Measurements from ENCODE around the gene ATP5MC3.
"Not testable (repeated sequence)": the region's sequence is repeated elsewhere in the genome, so short reads cannot be mapped to it uniquely, and the experiment has no call there.

ATP5MC3 gene
- total RNA-seq, result 28.9 to 165 (median 55.5) reads per million in 3 experiments

- peak; percentile 89 for DNase-seq
These were observed at the start of gene ATP5MC3 for GRCh38 chr2:175181104-175181876. Gene ATP5MC3, minus strand, starts transcription at chr2:175181710. Its CDS starts 317 bp downstream, at chr2:175181393.

GRCh38 chr2:175228601-175229000 is 47.1 kb upstream of the ATP5MC3 start:
- not testable (repeated sequence) for DNase-seq

- DNase-seq, result no peak
These were observed 46.7 kb upstream of the ATP5MC3 start for GRCh38 chr2:175228179-175228578.

- DNase-seq, result no peak
These were observed 45.9 kb upstream of the ATP5MC3 start for GRCh38 chr2:175227393-175227792.

DNA sequence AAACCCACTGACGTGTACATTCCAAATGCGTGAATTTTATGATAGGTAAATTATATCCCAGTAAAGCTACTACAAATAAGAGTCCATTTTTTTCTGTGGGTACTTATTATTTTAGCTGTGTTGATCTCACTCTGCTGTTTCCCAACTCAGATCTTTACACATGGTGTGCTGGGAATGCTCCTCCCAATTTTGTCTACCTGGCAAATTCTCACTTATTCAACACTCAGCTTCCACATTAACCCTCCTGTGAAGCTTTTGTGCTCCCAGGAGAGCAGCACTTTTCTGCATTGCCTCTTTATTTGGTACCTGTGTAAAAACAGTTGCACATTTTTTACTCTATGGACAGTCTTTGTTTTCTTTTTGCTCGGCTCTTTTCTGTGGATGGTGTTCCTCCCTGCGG is 38.6 kb upstream of the ATP5MC3 start:
- no peak for DNase-seq

DNA sequence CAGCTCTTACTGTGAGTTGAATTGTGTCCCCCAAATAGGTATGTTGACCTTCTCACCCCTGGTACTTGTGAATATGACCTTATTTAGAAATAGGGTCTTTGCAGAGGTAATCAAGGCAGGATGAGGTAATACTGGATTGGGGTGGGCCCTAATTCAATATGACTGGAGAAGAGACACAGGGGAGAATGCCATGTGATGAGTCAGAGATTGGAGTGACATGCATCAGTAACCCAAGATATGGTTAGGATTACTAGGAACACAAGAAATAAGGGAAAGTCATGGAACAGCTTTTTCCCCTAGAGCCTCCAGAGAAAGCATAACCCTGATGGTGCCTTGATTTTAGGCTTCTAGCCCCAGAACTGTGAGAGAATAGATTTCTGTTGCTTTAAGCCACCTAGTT is 37.0 kb upstream of the ATP5MC3 start:
- DNase-seq, result no peak

DNA sequence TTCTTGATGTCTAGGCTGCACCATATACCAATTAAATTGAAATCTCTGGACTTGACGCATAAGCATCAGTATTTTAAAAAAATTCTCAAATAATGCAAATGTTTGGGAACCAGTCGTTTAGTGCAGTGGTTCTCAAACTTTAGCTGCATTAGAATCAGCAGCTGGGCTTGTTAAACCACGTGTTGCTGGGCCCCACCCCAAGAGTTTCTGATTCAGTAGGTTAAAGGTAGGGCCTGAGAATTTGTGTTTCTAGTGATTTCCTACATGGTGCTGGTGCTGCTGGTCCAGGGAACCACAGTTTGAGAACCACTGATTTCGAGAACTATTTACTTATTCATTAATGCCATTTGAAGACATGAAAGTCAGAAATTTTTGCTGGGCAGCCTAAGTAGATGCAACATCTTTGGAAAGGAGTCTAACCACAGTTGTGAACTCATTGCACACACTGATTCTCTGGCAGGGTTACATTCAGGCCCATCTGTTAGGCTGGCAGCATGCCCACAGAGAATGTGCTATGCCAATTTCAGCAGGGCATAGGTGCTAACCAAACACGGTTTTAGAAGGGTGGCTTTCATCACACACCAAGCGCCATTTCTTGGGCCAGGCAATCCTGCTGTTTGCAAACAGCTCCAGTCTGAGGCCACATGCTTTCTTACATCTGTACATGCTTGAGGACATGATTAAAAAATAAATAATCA is 26.4 kb upstream of the ATP5MC3 start:
- DNase-seq, result no peak

- no peak for DNase-seq
These were observed 25.4 kb upstream of the ATP5MC3 start for GRCh38 chr2:175206866-175207265.

- DNase-seq, result no peak
These were observed 24.0 kb upstream of the ATP5MC3 start for GRCh38 chr2:175205523-175205922.

- DNase-seq, result no peak
These were observed 22.3 kb upstream of the ATP5MC3 start for GRCh38 chr2:175203621-175204496.

DNA sequence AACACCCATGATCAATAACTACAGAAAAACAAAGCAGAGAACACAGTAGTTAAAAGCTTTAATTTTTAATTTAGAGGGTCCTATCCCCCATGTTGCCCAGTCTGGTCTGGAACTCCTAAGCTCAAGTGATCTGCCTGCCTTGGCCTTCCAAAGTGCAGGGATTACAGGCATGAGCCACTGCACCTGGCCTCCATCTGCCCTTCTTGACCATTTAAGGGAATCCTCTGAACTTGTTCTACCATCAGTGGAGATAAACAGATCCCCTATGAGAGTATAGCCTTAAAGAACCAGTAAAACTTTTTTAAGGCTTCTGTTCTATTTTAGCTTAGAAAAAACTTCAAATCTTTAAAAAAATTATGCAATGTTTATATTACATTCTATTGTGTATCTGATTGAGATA is 13.5 kb upstream of the ATP5MC3 start:
- no peak for DNase-seq

DNA sequence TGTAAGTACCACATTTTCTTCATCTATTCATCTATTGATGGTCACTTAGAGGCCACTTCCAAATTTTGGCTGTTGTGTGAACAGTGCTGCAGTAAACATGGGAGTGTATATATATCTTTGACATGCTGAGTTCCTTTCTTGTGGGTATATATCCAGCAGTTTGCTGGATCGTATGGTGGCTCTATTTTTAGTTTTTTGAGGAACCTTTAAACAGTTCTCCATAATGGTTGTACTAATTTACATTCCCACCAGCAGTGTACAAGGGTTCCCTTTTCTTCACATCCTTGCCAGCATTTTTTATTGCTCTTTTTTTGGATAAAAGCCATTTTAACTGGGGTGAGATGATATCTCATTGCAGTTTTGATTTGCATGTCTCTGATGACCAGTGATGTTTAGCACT is 7.3 kb upstream of the ATP5MC3 start:
- no peak for DNase-seq

DNA sequence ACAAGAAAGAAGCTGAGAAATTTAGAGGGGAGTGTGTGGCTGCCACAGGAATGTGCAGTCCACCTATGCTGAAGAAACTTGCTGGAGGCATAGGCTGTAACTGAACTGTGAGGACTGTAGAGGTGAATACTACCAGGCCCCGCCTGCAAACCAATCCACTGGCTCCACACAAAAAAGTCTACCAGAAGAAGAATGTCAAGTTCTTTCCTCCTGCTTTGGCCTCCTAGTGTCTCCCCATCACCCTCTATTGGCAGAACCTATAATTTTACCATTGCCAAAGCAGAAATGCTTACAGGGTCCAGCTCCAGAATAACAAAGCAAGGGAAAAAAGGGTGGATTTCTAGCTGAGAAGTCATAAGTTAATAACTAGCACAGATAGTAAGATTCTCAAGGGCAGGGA is 5.9 kb upstream of the ATP5MC3 start:
- DNase-seq, result no peak

GRCh38 chr2:175183674-175184073 is 2.2 kb upstream of the ATP5MC3 start:
- no peak for DNase-seq

DNA sequence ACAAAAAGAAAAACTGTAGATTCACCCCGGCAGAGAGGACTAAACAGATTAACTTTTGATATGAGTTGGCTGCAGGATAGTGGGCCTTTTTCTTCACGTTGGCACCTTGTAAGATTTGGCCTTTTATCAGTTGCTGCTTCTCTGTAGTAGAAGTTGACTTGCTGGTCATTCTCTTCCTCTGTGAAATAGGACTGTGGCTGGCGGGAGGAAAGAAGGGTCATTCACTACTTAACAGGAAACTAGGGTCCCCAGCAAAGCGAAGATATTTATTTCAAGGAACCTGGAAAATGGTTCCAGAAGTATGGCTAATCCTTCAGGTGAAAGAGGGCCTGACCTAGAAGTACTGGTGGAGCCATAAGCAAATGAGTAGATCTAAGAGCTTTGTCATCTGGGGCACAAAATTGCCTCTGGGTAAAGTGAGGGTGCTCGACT is 383 bp upstream of the ATP5MC3 start:
- DNase-seq, result no peak

GRCh38 chr2:175180701-175181103 is 808 bp downstream of the ATP5MC3 start:
- peak; percentile 42 for DNase-seq

DNA sequence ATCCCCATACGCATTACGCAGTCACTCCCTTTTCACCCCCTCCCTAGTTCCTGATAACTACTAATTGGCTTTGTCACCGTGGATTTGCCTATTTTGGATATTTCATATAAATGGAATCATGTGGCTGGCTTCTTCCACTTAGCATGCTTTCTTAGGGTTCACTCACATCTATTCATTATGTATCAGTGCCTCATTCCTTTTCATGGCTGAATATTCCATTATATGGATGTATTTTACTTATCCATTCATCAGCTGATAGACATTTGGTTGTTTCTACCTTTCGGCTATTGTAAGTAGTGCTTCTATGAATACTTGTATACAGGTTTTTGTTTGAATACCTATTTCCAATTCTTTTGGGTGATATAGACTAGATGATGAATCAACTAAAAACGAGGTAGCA is 4.9 kb downstream of the ATP5MC3 start:
- DNase-seq, result no peak

GRCh38 chr2:175175896-175176295 is 5.6 kb downstream of the ATP5MC3 start:
- DNase-seq, result no peak

DNA sequence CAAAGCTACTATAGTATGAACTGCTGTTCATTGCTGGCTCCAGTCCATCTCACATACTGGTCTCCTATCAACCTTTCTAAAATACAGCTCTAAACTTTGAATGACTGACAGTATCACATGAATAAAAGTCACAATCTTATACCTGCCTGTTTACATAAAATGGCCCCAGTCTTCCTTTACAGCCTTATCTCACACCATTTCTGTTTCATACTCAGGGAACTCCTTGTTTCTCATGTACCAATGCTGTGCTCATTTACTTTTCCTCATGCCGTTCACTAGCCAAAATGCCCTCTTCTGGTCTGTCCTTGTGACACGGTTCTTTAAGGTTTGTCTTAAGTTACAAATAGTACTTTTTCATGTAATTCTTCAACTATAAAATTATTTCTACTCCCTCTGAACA is 6.2 kb downstream of the ATP5MC3 start:
- DNase-seq, result no peak

DNA sequence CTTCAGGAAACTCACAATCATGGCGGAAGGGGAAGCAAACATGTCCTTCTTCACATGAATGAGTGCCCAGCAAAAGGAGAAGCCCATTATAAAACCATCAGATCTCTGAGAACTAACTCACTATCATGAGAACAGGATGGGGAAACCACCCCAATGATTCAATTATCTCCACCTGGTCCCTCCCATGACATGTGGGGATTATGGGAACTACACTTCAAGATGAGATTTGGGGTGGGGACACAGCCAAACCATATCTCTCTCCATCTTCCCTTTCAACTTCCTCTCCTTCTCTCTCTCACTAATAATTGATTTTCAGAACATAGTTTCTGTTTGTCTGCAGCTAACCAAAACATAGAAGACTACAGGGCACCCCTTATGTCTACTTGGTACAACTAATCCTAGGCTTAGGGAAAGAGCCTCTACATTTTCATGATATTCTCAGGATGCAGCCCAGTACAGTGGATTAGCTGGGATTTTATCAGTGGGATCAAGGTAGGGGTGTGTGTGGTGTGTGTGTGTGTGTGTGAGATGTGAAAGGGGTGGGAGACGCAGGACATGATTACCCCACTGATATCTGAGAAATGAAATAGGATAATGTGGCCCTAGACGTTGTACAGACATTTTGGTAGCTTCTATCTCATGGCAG is 10.7 kb downstream of the ATP5MC3 start:
- DNase-seq, result no peak

GRCh38 chr2:175169191-175169590 is 12.3 kb downstream of the ATP5MC3 start:
- DNase-seq, result no peak

DNA sequence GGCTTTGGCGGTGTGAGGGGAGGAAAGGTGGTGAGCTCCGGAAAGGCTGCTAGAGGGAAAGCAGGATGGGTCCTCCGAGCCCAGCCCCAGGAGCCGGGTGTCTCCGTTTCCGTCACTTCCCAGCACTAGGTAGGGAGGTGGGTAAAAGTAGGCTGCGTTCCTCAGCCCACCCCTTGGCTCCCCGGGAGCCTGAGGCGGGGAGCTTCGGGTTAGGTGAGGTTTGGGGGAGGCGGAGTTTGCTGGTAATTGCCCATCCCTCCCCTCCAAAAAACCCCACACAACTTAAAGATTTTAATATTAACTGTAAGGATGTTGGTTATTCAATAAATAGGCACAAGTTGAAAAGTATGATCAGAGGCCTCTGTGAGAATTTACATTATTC is 13.0 kb downstream of the ATP5MC3 start:
- no peak for DNase-seq
